ENCODE results near the gene MAFG. TPM values are rescaled to one million over a fixed set of nuclear protein-coding genes. Genes with fewer than 3 reads are reported as not detected.

The MAFG gene
- total RNA-seq, 1 experiment from 2014 or later, result 10.1 TPM

- peak; percentile 94 for DNase-seq (ENCODE audit: low read depth)
Observed at GRCh38 chr17:81898029-81898866, 29.3 kb downstream of the MAFG start.

- DNase-seq (ENCODE audit: low read depth), result no peak
Observed at GRCh38 chr17:81895400-81895799, 32.1 kb downstream of the MAFG start.

GRCh38 chr17:81891303-81891552 is 36.3 kb downstream of the MAFG start:
- no peak for DNase-seq (ENCODE audit: low read depth)

- no peak for DNase-seq (ENCODE audit: low read depth)
Observed at GRCh38 chr17:81890447-81891302, 36.9 kb downstream of the MAFG start.

GRCh38 chr17:81889602-81890001 is 37.9 kb downstream of the MAFG start:
- DNase-seq (ENCODE audit: low read depth), result no peak

GRCh38 chr17:81888988-81889595 is 38.4 kb downstream of the MAFG start:
- no peak for DNase-seq (ENCODE audit: low read depth)

- DNase-seq (ENCODE audit: low read depth), result no peak
Observed at GRCh38 chr17:81888105-81888987, 39.2 kb downstream of the MAFG start.

GRCh38 chr17:81885869-81886548 is 41.5 kb downstream of the MAFG start:
- DNase-seq (ENCODE audit: low read depth), result peak; percentile 97

GRCh38 chr17:81885454-81885853 is 42.1 kb downstream of the MAFG start:
- no peak for DNase-seq (ENCODE audit: low read depth)

- no peak for DNase-seq (ENCODE audit: low read depth)
Observed at GRCh38 chr17:81884968-81885367, 42.6 kb downstream of the MAFG start.

- peak; percentile 56 for DNase-seq (ENCODE audit: low read depth)
Observed at GRCh38 chr17:81884520-81884919, 43.0 kb downstream of the MAFG start.

- no peak for DNase-seq (ENCODE audit: low read depth)
Observed at GRCh38 chr17:81879121-81879520, 48.4 kb downstream of the MAFG start.

- DNase-seq (ENCODE audit: low read depth), result no peak
Observed at GRCh38 chr17:81878294-81878693, 49.2 kb downstream of the MAFG start.

- no peak for DNase-seq (ENCODE audit: low read depth)
Observed at GRCh38 chr17:81877569-81877968, 50.0 kb downstream of the MAFG start.

- peak; percentile 84 for DNase-seq (ENCODE audit: low read depth)
Observed at GRCh38 chr17:81871387-81872230, 55.9 kb downstream of the MAFG start.

GRCh38 chr17:81870981-81871386 is 56.6 kb downstream of the MAFG start, which contains the start of gene ARHGDIA:
Gene ARHGDIA, minus strand, starts transcription at chr17:81871337. Its CDS starts 1,407 bp downstream, at chr17:81869930.
- DNase-seq (ENCODE audit: low read depth), result no peak

- peak; percentile 63 for DNase-seq (ENCODE audit: low read depth)
Observed at GRCh38 chr17:81870131-81870980, 57.2 kb downstream of the MAFG start.

GRCh38 chr17:81869221-81870130 is 58.1 kb downstream of the MAFG start:
- no peak for DNase-seq (ENCODE audit: low read depth)
